ENCODE results near the gene PUS1.

The PUS1 gene

GRCh38 chr12:131917139-131917710 lies 11.9 kb upstream of the PUS1 start:
- no peaks in the 10 kb centered on the region for H3K27me3 ChIP-seq
- H3K4me1 ChIP-seq = peaks cover 9 to 22% (median 14%) of the 10 kb centered on the region in 10 experiments
- peaks cover 56 to 96% (median 85%) of the 10 kb centered on the region in 11 experiments for H3K36me3 ChIP-seq

GRCh38 chr12:131917711-131918306 lies 11.3 kb upstream of the PUS1 start:
- Histone ChIP-seq H3K9ac (no peak overlapping the region), H4K20me1 (peaks cover 6 to 97% (median 79%) of the 10 kb centered on the region in 11 experiments; a peak in 20 of 22 replicates), H3K27ac (no peak overlapping the region), H3K4me3 (no peak overlapping the region), H3K9me3 (replicated peaks in 1 of 11) (no peaks in the 10 kb centered on the region), H3K27me3 (peaks cover 0 to 4% (median 0%) of the 10 kb centered on the region in 11 experiments; a peak in 1 of 22 replicates), H3K4me2 (no peak overlapping the region), H3K4me1 (peaks cover 3 to 22% (median 14%) of the 10 kb centered on the region in 10 experiments), H3K36me3 (peaks cover 56 to 94% (median 85%) of the 10 kb centered on the region in 11 experiments)
- no peak for TF ChIP-seq Cebpa-rat (IDR thresholded peaks at IDR 0.05)

More at GRCh38 chr12:131917139-131917710, 11.9 kb upstream of the PUS1 start:
- H3K27ac ChIP-seq = no peak overlapping the region
- TF ChIP-seq Cebpa-rat (IDR thresholded peaks at IDR 0.05) = no peak
- H4K20me1 ChIP-seq = peaks cover 12 to 97% (median 79%) of the 10 kb centered on the region in 11 experiments; a peak in 20 of 22 replicates
- no peak overlapping the region for H3K9ac ChIP-seq
- H3K4me3 ChIP-seq = no peak overlapping the region
- H3K9me3 ChIP-seq (replicated peaks in 1 of 11) = no peaks in the 10 kb centered on the region
- H3K4me2 ChIP-seq = no peak overlapping the region

GRCh38 chr12:131918311-131919050 lies 10.6 kb upstream of the PUS1 start:
- Histone ChIP-seq H3K9me3 (replicated peaks in 1 of 11) (no peaks in the 10 kb centered on the region), H3K27ac (no peak overlapping the region), H3K4me1 (peaks cover 4 to 26% (median 19%) of the 10 kb centered on the region in 10 experiments; a peak in 19 of 20 replicates), H3K36me3 (peaks cover 56 to 88% (median 81%) of the 10 kb centered on the region in 11 experiments), H4K20me1 (peaks cover 5 to 97% (median 81%) of the 10 kb centered on the region in 11 experiments; a peak in 20 of 22 replicates), H3K27me3 (peaks cover 0 to 11% (median 0%) of the 10 kb centered on the region in 11 experiments; a peak in 1 of 22 replicates), H3K4me3 (no peak overlapping the region), H3K9ac (no peak overlapping the region), H3K4me2 (no peak overlapping the region)
- TF ChIP-seq Cebpa-rat (IDR thresholded peaks at IDR 0.05) = no peak

- no peak for TF ChIP-seq Cebpa-rat (IDR thresholded peaks at IDR 0.05)
- H3K9me3 ChIP-seq (replicated peaks in 1 of 11) = no peaks in the 10 kb centered on the region
- H3K27ac ChIP-seq = no peak overlapping the region
- no peak overlapping the region for H3K4me3 ChIP-seq
- H3K4me1 ChIP-seq = peaks cover 9 to 31% (median 24%) of the 10 kb centered on the region in 10 experiments
- H4K20me1 ChIP-seq = peaks cover 5 to 97% (median 80%) of the 10 kb centered on the region in 11 experiments; a peak in 20 of 22 replicates
- peaks cover 53 to 83% (median 76%) of the 10 kb centered on the region in 11 experiments for H3K36me3 ChIP-seq
- H3K4me2 ChIP-seq = no peak overlapping the region
- H3K9ac ChIP-seq = no peak overlapping the region
- peaks cover 0 to 15% (median 0%) of the 10 kb centered on the region in 11 experiments; a peak in 1 of 22 replicates for H3K27me3 ChIP-seq
These were observed 10.1 kb upstream of the PUS1 start for GRCh38 chr12:131919051-131919347.

- H3K9me3 ChIP-seq (replicated peaks in 1 of 11) = no peaks in the 10 kb centered on the region
- H3K27me3 ChIP-seq = peaks cover 0 to 15% (median 0%) of the 10 kb centered on the region in 11 experiments; a peak in 1 of 22 replicates
- H3K36me3 ChIP-seq = peaks cover 48 to 77% (median 71%) of the 10 kb centered on the region in 11 experiments
- no peak for TF ChIP-seq Cebpa-rat (IDR thresholded peaks at IDR 0.05)
- no peak overlapping the region for H3K4me2 ChIP-seq
- H3K9ac ChIP-seq = no peak overlapping the region
- no peak overlapping the region for H3K27ac ChIP-seq
- H4K20me1 ChIP-seq = peaks cover 5 to 93% (median 80%) of the 10 kb centered on the region in 11 experiments; a peak in 20 of 22 replicates
- H3K4me3 ChIP-seq = no peak overlapping the region
- peaks cover 15 to 37% (median 30%) of the 10 kb centered on the region in 10 experiments for H3K4me1 ChIP-seq
These were observed 9.5 kb upstream of the PUS1 start for GRCh38 chr12:131919366-131920156.

GRCh38 chr12:131920157-131920508 lies 8.9 kb upstream of the PUS1 start:
- H3K36me3 ChIP-seq = peaks cover 43 to 72% (median 65%) of the 10 kb centered on the region in 11 experiments
- H4K20me1 ChIP-seq = peaks cover 3 to 88% (median 74%) of the 10 kb centered on the region in 11 experiments; a peak in 20 of 22 replicates
- no peak overlapping the region for H3K4me2 ChIP-seq
- H3K4me3 ChIP-seq = no peak overlapping the region
- no peak overlapping the region for H3K9ac ChIP-seq
- H3K4me1 ChIP-seq = peaks cover 20 to 43% (median 35%) of the 10 kb centered on the region in 10 experiments
- peaks cover 0 to 15% (median 0%) of the 10 kb centered on the region in 11 experiments; a peak in 1 of 22 replicates for H3K27me3 ChIP-seq
- no peak overlapping the region for H3K27ac ChIP-seq
- no peaks in the 10 kb centered on the region for H3K9me3 ChIP-seq (replicated peaks in 1 of 11)
- TF ChIP-seq Cebpa-rat (IDR thresholded peaks at IDR 0.05) = no peak

- Histone ChIP-seq H3K27ac (no peak overlapping the region), H4K20me1 (peaks cover 0 to 77% (median 64%) of the 10 kb centered on the region in 11 experiments; a peak in 20 of 22 replicates), H3K4me1 (peaks cover 20 to 46% (median 39%) of the 10 kb centered on the region in 10 experiments), H3K9me3 (replicated peaks in 1 of 11) (peaks cover 0 to 3% (median 0%) of the 10 kb centered on the region in 11 experiments; a peak in 4 of 22 replicates), H3K4me3 (no peak overlapping the region), H3K36me3 (peaks cover 32 to 61% (median 54%) of the 10 kb centered on the region in 11 experiments), H3K4me2 (no peak overlapping the region; a peak in 1 of 22 replicates), H3K27me3 (peaks cover 0 to 15% (median 0%) of the 10 kb centered on the region in 11 experiments; a peak in 1 of 22 replicates), H3K9ac (no peak overlapping the region; a peak in 1 of 22 replicates)
- no peak for TF ChIP-seq Cebpa-rat (IDR thresholded peaks at IDR 0.05)
These were observed 7.9 kb upstream of the PUS1 start for GRCh38 chr12:131920902-131921840.

All from BLaER1 treated with 17β-estradiol and CSF1 and Interleukin-3, amounts not matched to agents 10 nM and 100 nM (cell line).